Muscle layer of duodenum (tissue), 2 donors: ENCODE data around the gene HS2ST1.
A peak's percentile ranks its signal among the peaks of the same experiment; 100 is the strongest.
"Not testable (repeated sequence)": the region's sequence is repeated elsewhere in the genome, so short reads cannot be mapped to it uniquely, and the experiment has no call there.

ENCODE experiments used
- H3K27ac ChIP-seq: one replicate; pipeline ENCODE4 v1.7.0; 2013; ENCODE audit warnings: mild to moderate bottlenecking, low read length
- H3K27me3 ChIP-seq: one replicate; pipeline ENCODE4 v1.7.0; 2013; ENCODE audit warnings: low read depth, mild to moderate bottlenecking, control low read depth, low read length
- H3K36me3 ChIP-seq, 2 donors: one replicate each; pipeline ENCODE4 v1.7.0; 2013; ENCODE audit warnings: low read length in 2 of 2, control low read depth in 1 of 2, mild to moderate bottlenecking in 1 of 2; ENCODE audit not compliant: insufficient read depth in 2 of 2, control insufficient read depth in 1 of 2
- H3K4me1 ChIP-seq, 2 donors: one replicate each; pipeline ENCODE4 v1.7.0; 2013; ENCODE audit warnings: low read length in 2 of 2, mild to moderate bottlenecking in 2 of 2, control low read depth in 1 of 2, moderate library complexity in 1 of 2; ENCODE audit not compliant: insufficient read depth in 2 of 2, control insufficient read depth in 1 of 2
- H3K4me3 ChIP-seq, 2 donors: one replicate each; pipeline ENCODE4 v1.7.0; 2013; ENCODE audit warnings: low read length in 2 of 2, low read depth in 1 of 2, mild to moderate bottlenecking in 1 of 2
- H3K9me3 ChIP-seq, 2 donors: one replicate each; pipeline ENCODE4 v1.7.0; 2013; ENCODE audit warnings: low read length in 2 of 2, control low read depth in 1 of 2, mild to moderate bottlenecking in 1 of 2; ENCODE audit not compliant: control insufficient read depth in 1 of 2
- donor health status: healthy.

The HS2ST1 gene

GRCh38 chr1:87048237-87048636 is 133.8 kb downstream of the HS2ST1 start:
- H3K4me3 ChIP-seq, result no peak overlapping the region
- no peaks in the 10 kb centered on the region for H3K36me3 ChIP-seq
- H3K27me3 ChIP-seq, result no peaks in the 10 kb centered on the region
- H3K9me3 ChIP-seq, result peaks cover 0 to 3% of the 10 kb centered on the region in 2 donors
- no peak overlapping the region for H3K27ac ChIP-seq
- no peaks in the 10 kb centered on the region for H3K4me1 ChIP-seq

- Histone ChIP-seq H3K4me3 (no peak overlapping the region), H3K4me1 (no peaks in the 10 kb centered on the region), H3K27me3 (no peaks in the 10 kb centered on the region), H3K9me3 (peaks cover 0 to 3% of the 10 kb centered on the region in 2 donors), H3K27ac (no peak overlapping the region), H3K36me3 (no peaks in the 10 kb centered on the region)
Observed at GRCh38 chr1:87051965-87052364, 137.5 kb downstream of the HS2ST1 start.

- Histone ChIP-seq H3K27ac (no peak overlapping the region), H3K27me3 (no peaks in the 10 kb centered on the region), H3K4me1 (no peaks in the 10 kb centered on the region), H3K36me3 (no peaks in the 10 kb centered on the region), H3K4me3 (no peak overlapping the region), H3K9me3 (peaks cover 0 to 3% of the 10 kb centered on the region in 2 donors)
Observed at GRCh38 chr1:87052400-87052799, 138.0 kb downstream of the HS2ST1 start.

GRCh38 chr1:87052961-87053360 is 138.5 kb downstream of the HS2ST1 start:
- H3K27me3 ChIP-seq, result no peaks in the 10 kb centered on the region
- no peak overlapping the region for H3K27ac ChIP-seq
- H3K4me3 ChIP-seq, result no peak overlapping the region
- peaks cover 0 to 3% of the 10 kb centered on the region in 2 donors for H3K9me3 ChIP-seq
- H3K4me1 ChIP-seq, result no peaks in the 10 kb centered on the region
- H3K36me3 ChIP-seq, result no peaks in the 10 kb centered on the region

GRCh38 chr1:87053446-87053845 is 139.0 kb downstream of the HS2ST1 start:
- H3K4me3 ChIP-seq, result no peak overlapping the region
- H3K27me3 ChIP-seq, result no peaks in the 10 kb centered on the region
- no peaks in the 10 kb centered on the region for H3K9me3 ChIP-seq
- no peaks in the 10 kb centered on the region for H3K4me1 ChIP-seq
- no peaks in the 10 kb centered on the region for H3K36me3 ChIP-seq
- H3K27ac ChIP-seq, result no peak overlapping the region

- H3K4me3 ChIP-seq, result no peak overlapping the region
- no peaks in the 10 kb centered on the region for H3K9me3 ChIP-seq
- H3K27ac ChIP-seq, result no peak overlapping the region
Observed at GRCh38 chr1:87056974-87057373, 142.5 kb downstream of the HS2ST1 start.

GRCh38 chr1:87058343-87058649 is 143.9 kb downstream of the HS2ST1 start:
- Histone ChIP-seq H3K36me3 (no peaks in the 10 kb centered on the region), H3K9me3 (no peaks in the 10 kb centered on the region), H3K4me3 (peak overlapping the region in 1 of 2 donors; percentile 37), H3K27me3 (no peaks in the 10 kb centered on the region), H3K27ac (no peak overlapping the region), H3K4me1 (no peaks in the 10 kb centered on the region)

More at GRCh38 chr1:87056974-87057373, 142.5 kb downstream of the HS2ST1 start:
- Histone ChIP-seq H3K4me1 (no peaks in the 10 kb centered on the region), H3K27me3 (no peaks in the 10 kb centered on the region), H3K36me3 (no peaks in the 10 kb centered on the region)

GRCh38 chr1:87061742-87062156 is 147.3 kb downstream of the HS2ST1 start:
- no peak overlapping the region for H3K4me3 ChIP-seq
- no peaks in the 10 kb centered on the region for H3K9me3 ChIP-seq
- H3K4me1 ChIP-seq, result no peaks in the 10 kb centered on the region
- H3K27me3 ChIP-seq, result no peaks in the 10 kb centered on the region
- no peak overlapping the region for H3K27ac ChIP-seq
- H3K36me3 ChIP-seq, result no peaks in the 10 kb centered on the region

- Histone ChIP-seq H3K36me3 (no peaks in the 10 kb centered on the region), H3K4me3 (no peak overlapping the region), H3K4me1 (no peaks in the 10 kb centered on the region), H3K27me3 (no peaks in the 10 kb centered on the region), H3K27ac (no peak overlapping the region), H3K9me3 (no peaks in the 10 kb centered on the region)
Observed at GRCh38 chr1:87062687-87063086, 148.3 kb downstream of the HS2ST1 start.

GRCh38 chr1:87064309-87064708 is 149.9 kb downstream of the HS2ST1 start:
- Histone ChIP-seq H3K27ac (no peak overlapping the region), H3K9me3 (no peaks in the 10 kb centered on the region), H3K4me3 (no peak overlapping the region), H3K36me3 (no peaks in the 10 kb centered on the region), H3K27me3 (no peaks in the 10 kb centered on the region), H3K4me1 (no peaks in the 10 kb centered on the region)

- Histone ChIP-seq H3K9me3 (no peaks in the 10 kb centered on the region), H3K4me1 (no peaks in the 10 kb centered on the region), H3K36me3 (no peaks in the 10 kb centered on the region), H3K4me3 (no peak overlapping the region), H3K27ac (no peak overlapping the region), H3K27me3 (no peaks in the 10 kb centered on the region)
Observed at GRCh38 chr1:87064986-87065385, 150.6 kb downstream of the HS2ST1 start.

GRCh38 chr1:87066708-87067107 is 152.3 kb downstream of the HS2ST1 start:
- H3K9me3 ChIP-seq, H3K4me3 ChIP-seq, H3K36me3 ChIP-seq, H3K27ac ChIP-seq, H3K4me1 ChIP-seq, H3K27me3 ChIP-seq: not testable (repeated sequence)
